ENCODE data around the gene MPZL1.
"Not testable (repeated sequence)": the region's sequence is repeated elsewhere in the genome, so short reads cannot be mapped to it uniquely, and the experiment has no call there.

DNA sequence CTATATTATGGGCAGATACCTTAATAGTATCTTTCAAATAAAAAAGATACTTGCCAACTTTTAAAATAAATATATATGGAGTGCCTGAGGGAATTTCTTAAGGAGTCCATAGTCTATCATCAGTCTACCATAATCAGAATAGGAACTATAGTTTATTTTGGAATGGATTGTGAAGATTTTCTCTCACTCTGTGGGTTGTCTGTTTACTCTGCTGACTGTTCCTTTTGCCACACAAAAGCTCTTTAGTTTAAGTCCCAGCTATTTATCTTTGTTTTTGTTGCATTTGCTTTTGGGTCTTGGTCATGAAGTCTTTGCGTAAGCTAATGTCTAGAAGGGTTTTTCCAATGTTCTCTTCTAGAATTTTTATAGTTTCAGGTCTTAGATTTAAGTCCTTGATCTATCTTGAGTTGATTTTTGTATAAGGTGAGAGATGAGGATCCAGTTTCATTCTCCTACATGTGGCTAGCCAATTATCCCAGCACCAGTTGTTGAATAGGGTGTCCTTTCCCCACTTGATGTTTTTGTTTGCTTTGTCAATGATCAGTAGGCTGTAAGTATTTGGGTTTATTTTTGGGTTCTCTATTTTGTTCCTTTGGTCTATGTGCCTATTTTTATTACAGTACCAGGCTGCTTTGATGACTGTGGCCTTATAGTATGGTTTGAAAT lies 20.7 kb downstream of the MPZL1 start:
- TF ChIP-seq, protein P1, sequence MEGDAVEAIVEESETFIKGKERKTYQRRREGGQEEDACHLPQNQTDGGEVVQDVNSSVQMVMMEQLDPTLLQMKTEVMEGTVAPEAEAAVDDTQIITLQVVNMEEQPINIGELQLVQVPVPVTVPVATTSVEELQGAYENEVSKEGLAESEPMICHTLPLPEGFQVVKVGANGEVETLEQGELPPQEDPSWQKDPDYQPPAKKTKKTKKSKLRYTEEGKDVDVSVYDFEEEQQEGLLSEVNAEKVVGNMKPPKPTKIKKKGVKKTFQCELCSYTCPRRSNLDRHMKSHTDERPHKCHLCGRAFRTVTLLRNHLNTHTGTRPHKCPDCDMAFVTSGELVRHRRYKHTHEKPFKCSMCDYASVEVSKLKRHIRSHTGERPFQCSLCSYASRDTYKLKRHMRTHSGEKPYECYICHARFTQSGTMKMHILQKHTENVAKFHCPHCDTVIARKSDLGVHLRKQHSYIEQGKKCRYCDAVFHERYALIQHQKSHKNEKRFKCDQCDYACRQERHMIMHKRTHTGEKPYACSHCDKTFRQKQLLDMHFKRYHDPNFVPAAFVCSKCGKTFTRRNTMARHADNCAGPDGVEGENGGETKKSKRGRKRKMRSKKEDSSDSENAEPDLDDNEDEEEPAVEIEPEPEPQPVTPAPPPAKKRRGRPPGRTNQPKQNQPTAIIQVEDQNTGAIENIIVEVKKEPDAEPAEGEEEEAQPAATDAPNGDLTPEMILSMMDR (IDR thresholded peaks at IDR 0.05), result not testable (repeated sequence)
- not testable (repeated sequence) for TF ChIP-seq POLR2A (IDR thresholded peaks at IDR 0.05)

All from breast epithelium (tissue), 3 donors.